Mesothelial cell of epicardium (in vitro differentiated cells): ENCODE measurements around the gene DHX30. TPM values are rescaled to one million over a fixed set of nuclear protein-coding genes. Genes with fewer than 3 reads are reported as not detected.

Experiments
- DNase-seq, 2 experiments: peaks; one replicate each; pipeline ENCODE4 v3.0.0; 2021; ENCODE audit warnings: low spot score in 2 of 2; ENCODE audit not compliant: unreplicated experiment in 2 of 2
- H3K27ac Mint-ChIP-seq: 2 replicates; pipeline ENCODE4 v1.8.0; 2021; ENCODE audit warnings: mixed read lengths
- H3K27me3 Mint-ChIP-seq: 2 replicates; pipeline ENCODE4 v1.8.0; 2021; ENCODE audit warnings: low read depth, mixed read lengths
- H3K36me3 Mint-ChIP-seq: 2 replicates; pipeline ENCODE4 v1.8.0; 2021; ENCODE audit warnings: mixed read lengths
- H3K4me1 Mint-ChIP-seq: 2 replicates; pipeline ENCODE4 v1.8.0; 2021; ENCODE audit warnings: mixed read lengths
- H3K4me3 Mint-ChIP-seq: 2 replicates; pipeline ENCODE4 v1.8.0; 2021; ENCODE audit warnings: mild to moderate bottlenecking, moderate library complexity, mixed read lengths
- H3K9me3 Mint-ChIP-seq: 2 replicates; pipeline ENCODE4 v1.8.0; 2021; ENCODE audit warnings: mixed read lengths
- CTCF ChIP-seq: fragments of 200-600 bp; sonication (generic); IDR thresholded peaks from one replicate; pipeline ENCODE4 v1.5.0; 2021; ENCODE audit warnings: antibody characterized with exemption; ENCODE audit not compliant: unreplicated experiment
- total RNA-seq: library from RNA; stranded (reverse); gene quantifications from 3 replicates; pipeline ENCODE4 v1.2.1, GENCODE V29; 2021

Gene DHX30
- total RNA-seq, 1 donor from 2014 or later, result 122 TPM

DNA sequence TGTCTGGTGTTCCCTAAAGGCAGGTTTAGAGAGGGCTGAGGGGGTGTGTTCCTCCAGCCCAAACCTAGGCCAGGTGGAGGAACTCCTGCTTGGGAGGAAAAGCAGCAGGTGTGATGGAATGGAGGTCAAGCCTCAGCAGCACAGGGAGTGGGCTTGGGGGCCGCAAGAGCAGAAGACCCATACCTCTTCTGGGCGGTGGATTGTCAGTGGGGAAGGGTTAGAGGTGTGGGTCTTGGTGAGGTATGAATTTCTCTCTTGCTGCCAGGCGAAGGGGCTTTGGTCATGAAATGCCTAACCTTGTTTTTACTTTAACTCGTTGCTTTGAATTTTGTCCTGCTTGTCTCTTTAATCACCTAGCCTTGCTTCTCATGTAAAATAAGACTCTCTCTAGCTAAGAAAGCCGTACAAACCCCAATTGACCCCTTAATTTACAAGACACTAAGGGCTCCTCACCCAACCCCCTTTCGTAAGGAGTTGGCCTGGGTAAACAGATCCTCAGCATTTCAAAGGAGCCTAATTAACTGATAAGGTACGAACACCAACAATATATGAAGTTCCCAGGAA, 38.9 kb downstream of the DHX30 start:
- Mint-ChIP-seq H3K36me3 (peaks cover 31% of the 10 kb centered on the region), H3K4me3 (no peak overlapping the region), H3K4me1 (peaks cover 10% of the 10 kb centered on the region), H3K27ac (no peak overlapping the region), H3K9me3 (no peaks in the 10 kb centered on the region), H3K27me3 (no peaks in the 10 kb centered on the region)
- no peak for TF ChIP-seq CTCF
- no peak for DNase-seq

DNA sequence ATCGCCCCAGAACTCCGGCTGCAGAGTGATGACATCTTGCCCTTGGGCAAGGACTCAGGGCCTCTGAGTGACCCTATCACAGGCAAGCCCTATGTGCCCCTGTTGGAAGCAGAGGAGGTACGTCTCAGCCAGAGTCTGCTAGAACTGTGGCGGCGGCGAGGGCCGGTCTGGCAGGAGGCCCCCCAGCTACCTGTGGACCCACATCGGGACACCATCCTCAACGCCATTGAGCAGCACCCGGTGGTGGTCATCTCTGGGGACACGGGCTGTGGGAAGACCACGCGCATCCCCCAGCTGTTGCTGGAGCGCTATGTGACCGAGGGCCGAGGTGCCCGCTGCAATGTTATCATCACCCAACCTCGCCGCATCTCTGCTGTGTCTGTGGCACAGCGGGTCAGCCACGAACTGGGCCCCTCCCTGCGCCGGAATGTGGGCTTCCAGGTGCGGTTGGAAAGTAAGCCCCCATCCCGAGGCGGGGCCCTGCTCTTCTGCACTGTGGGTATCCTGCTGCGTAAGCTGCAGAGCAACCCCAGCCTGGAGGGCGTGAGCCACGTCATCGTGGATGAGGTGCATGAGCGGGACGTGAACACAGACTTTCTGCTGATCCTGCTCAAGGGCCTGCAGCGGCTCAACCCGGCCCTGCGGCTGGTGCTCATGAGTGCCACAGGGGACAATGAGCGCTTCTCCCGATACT, 43.4 kb downstream of the DHX30 start:
- Mint-ChIP-seq H3K27me3 (no peaks in the 10 kb centered on the region), H3K36me3 (peaks cover 19% of the 10 kb centered on the region), H3K27ac (no peak overlapping the region), H3K4me1 (peaks cover 10% of the 10 kb centered on the region), H3K9me3 (no peaks in the 10 kb centered on the region), H3K4me3 (no peak overlapping the region)
- no peak for DNase-seq
- TF ChIP-seq CTCF, result no peak

- Mint-ChIP-seq H3K4me1 (peaks cover 10% of the 10 kb centered on the region), H3K4me3 (no peak overlapping the region), H3K9me3 (no peaks in the 10 kb centered on the region), H3K27ac (no peak overlapping the region), H3K36me3 (peaks cover 14% of the 10 kb centered on the region), H3K27me3 (no peaks in the 10 kb centered on the region)
- no peak for TF ChIP-seq CTCF
- DNase-seq, result no peak
Observed at GRCh38 chr3:47846880-47847248, 43.9 kb downstream of the DHX30 start.

- H3K4me1 Mint-ChIP-seq, result peaks cover 8% of the 10 kb centered on the region
- DNase-seq, result no peak
- H3K9me3 Mint-ChIP-seq, result no peaks in the 10 kb centered on the region
- no peaks in the 10 kb centered on the region for H3K27me3 Mint-ChIP-seq
- peaks cover 10% of the 10 kb centered on the region for H3K36me3 Mint-ChIP-seq
- H3K4me3 Mint-ChIP-seq, result no peak overlapping the region
- TF ChIP-seq CTCF, result no peak
- H3K27ac Mint-ChIP-seq, result no peak overlapping the region
Observed at GRCh38 chr3:47847260-47847659, 44.3 kb downstream of the DHX30 start.

DNA sequence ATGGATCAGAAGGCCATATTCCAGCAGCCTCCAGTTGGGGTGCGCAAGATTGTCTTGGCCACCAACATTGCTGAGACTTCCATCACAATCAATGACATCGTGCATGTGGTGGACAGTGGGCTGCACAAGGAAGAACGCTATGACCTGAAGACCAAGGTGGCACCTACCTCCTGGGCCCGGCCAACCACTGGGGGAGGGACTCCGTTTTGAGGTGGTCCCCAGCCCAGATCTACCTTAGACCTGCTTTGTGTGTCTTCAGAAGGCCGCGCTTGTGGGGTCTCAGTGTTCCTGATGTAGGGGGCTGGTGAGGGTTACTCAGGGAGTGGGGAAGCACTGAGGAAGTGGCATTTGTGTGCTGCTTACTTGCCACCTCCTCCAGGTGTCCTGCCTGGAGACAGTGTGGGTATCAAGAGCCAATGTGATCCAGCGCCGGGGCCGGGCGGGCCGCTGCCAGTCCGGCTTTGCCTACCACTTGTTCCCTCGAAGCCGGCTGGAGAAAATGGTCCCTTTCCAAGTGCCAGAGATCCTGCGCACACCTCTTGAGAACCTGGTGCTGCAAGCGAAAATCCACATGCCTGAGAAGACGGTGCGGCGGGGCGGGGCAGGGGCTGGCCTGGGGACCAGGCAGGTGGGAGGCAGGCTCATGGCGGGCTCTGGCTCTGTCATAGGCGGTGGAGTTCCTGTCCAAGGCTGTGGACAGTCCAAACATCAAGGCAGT, 45.0 kb downstream of the DHX30 start:
- Mint-ChIP-seq H3K4me1 (peaks cover 8% of the 10 kb centered on the region), H3K27ac (no peak overlapping the region), H3K36me3 (peaks cover 10% of the 10 kb centered on the region), H3K9me3 (no peaks in the 10 kb centered on the region), H3K4me3 (no peak overlapping the region), H3K27me3 (no peaks in the 10 kb centered on the region)
- no peak for DNase-seq
- no peak for TF ChIP-seq CTCF
